ENCODE results near the gene SMO.
"Not testable (repeated sequence)": the region's sequence is repeated elsewhere in the genome, so short reads cannot be mapped to it uniquely, and the experiment has no call there.

Gene SMO

DNA sequence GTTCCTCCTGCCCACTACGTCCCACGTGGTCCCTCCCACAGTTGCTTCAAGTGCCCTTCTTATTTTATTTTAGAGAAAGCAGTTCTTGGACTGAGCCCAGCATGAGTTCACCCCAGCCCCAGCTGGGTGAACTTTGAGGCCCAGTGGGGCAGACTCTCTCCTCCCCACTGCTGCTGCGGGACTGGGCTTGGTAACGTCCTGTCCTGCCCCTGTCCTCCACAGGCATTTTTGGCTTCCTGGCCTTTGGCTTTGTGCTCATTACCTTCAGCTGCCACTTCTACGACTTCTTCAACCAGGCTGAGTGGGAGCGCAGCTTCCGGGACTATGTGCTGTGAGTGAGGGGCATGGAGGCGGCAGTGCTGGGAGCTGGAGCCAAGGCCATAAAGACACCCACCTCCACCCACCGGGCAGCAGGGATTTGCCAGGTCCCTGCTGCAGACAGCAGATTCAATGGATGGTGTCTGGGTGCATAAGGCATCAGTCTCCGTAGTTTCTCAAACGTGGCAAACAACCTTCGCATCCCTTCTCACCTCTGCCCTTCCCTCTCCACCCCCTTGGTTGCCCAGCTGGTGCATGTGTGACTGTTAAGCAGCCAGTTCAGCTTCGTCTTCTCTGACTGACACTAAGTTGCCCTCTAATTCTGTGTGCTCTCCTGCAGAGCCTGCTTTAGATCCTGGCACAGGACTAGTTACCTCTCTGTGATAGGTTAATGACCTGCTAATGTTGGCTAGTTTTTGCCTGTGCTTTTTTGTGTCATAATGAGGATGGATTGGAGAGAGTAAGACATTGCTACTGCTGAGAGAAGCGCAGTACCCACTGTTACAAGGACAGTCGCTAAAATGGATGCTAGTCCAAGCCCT, 20.9 kb downstream of the SMO start:
- TF ChIP-seq CTCF (IDR thresholded peaks at IDR 0.05) = no peak
- Histone ChIP-seq H3K27ac (no peak overlapping the region), H3K4me3 (no peak overlapping the region)
- DNase-seq (ENCODE audit: low spot score) = no peak

GRCh38 chr7:129210256-129210988, 22.0 kb downstream of the SMO start:
- DNase-seq (ENCODE audit: low spot score) = peak; percentile 85
- TF ChIP-seq CTCF (IDR thresholded peaks at IDR 0.05) = peak; percentile 81

GRCh38 chr7:129210989-129211312, 22.5 kb downstream of the SMO start:
- H3K27ac ChIP-seq = no peak overlapping the region
- no peak overlapping the region for H3K4me3 ChIP-seq
- no peak for DNase-seq (ENCODE audit: low spot score)
- no peak for TF ChIP-seq CTCF (IDR thresholded peaks at IDR 0.05)

More at GRCh38 chr7:129210256-129210988, 22.0 kb downstream of the SMO start:
- Histone ChIP-seq H3K27ac (no peak overlapping the region), H3K4me3 (no peak overlapping the region)

- TF ChIP-seq CTCF (IDR thresholded peaks at IDR 0.05) = no peak
- no peak overlapping the region for H3K4me3 ChIP-seq
- no peak for DNase-seq (ENCODE audit: low spot score)
- H3K27ac ChIP-seq = no peak overlapping the region
These were observed 23.7 kb downstream of the SMO start for GRCh38 chr7:129212126-129212525.

- no peak overlapping the region for H3K4me3 ChIP-seq
- no peak for DNase-seq (ENCODE audit: low spot score)
- TF ChIP-seq CTCF (IDR thresholded peaks at IDR 0.05) = no peak
- H3K27ac ChIP-seq = no peak overlapping the region
These were observed 24.2 kb downstream of the SMO start for GRCh38 chr7:129212596-129212995.

- no peak overlapping the region for H3K4me3 ChIP-seq
- DNase-seq (ENCODE audit: low spot score) = no peak
- no peak overlapping the region for H3K27ac ChIP-seq
- TF ChIP-seq CTCF (IDR thresholded peaks at IDR 0.05) = no peak
These were observed 25.4 kb downstream of the SMO start for GRCh38 chr7:129213828-129214227.

- not testable (repeated sequence) for H3K27ac ChIP-seq; H3K4me3 ChIP-seq; DNase-seq (ENCODE audit: low spot score)
These were observed 27.3 kb downstream of the SMO start for GRCh38 chr7:129215691-129216090.

DNA sequence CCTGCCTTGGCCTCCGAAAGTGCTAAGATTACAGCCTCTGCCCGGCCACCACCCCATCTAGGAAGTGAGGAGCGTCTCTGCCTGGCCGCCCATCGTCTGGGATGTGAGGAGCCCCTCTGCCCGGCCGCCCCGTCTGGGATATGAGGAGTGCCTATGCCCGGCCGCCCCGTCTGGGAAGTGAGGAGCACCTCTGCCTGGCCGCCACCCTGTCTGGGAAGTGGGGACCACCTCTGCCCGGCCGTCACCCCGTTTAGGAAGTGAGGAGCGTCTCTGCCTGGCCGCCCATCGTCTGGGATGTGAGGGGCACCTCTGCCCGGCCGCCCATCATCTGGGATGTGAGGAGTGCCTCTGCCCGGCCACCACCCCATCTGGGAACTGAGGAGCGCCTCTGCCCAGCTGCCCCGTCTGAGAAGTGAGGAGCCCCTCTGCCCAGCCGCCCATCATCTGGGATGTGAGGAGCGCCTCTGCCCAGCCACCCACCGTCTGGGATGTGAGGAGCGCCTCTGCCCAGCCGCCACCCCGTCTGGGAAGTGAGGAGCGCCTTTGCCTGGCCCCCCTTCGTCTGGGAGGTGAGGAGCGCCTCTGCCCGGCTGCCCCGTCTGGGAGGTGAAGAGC, 27.8 kb downstream of the SMO start:
- H3K27ac ChIP-seq; DNase-seq (ENCODE audit: low spot score); H3K4me3 ChIP-seq: not testable (repeated sequence)

- not testable (repeated sequence) for H3K4me3 ChIP-seq; DNase-seq (ENCODE audit: low spot score); H3K27ac ChIP-seq
These were observed 28.5 kb downstream of the SMO start for GRCh38 chr7:129216821-129217416.
